HG03432 (cell line): ENCODE data around the gene RAD9B.
A peak's percentile ranks its signal among the peaks of the same experiment; 100 is the strongest.
"Not testable (repeated sequence)": the region's sequence is repeated elsewhere in the genome, so short reads cannot be mapped to it uniquely, and the experiment has no call there.

Source experiments
- ATAC-seq: cut with Tn5 transposase; IDR thresholded peaks from one replicate; pipeline ENCODE4 v1.9.1; 2021; ENCODE audit warnings: mild to moderate bottlenecking, moderate library complexity; ENCODE audit not compliant: unreplicated experiment

The RAD9B gene

DNA sequence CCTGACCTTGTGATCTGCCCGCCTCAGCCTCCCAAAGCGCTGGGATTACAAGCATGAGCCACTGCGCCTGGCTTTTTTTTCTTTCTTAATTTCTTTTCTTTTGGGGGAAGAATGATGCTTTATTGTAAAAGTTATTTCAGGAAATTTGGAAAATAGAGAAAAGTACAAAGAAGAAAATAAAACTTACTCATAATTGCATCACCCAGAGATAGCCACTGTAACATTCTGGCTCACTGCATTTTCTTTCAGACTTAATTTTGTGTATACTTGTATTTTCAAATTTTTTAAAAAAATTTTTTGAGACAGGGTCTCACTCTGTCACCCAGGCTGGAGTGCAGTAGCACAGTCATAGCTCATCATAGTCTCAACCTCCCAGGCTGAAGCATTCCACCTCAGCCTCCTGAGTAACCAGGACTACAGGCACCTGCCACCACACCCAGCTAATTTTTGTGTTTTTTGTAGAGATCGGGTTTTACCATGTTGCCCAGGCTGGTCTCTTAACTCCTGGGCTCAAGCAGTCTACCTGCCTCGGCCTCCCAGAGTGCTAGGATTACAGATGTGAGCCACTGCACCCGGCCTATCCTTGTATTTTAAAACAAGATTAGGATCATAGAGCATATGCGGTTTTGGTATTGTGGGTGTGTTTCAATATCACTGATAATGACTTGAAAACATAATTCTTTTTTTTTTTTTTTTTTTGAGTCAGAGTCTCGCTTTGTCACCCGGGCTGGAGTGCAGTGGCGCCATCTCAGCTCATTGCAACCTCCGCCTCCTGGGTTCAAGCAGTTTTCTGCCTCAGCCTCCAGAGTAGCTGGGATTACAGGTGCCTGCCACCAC is 19.0 kb downstream of the RAD9B start:
- not testable (repeated sequence) for ATAC-seq

DNA sequence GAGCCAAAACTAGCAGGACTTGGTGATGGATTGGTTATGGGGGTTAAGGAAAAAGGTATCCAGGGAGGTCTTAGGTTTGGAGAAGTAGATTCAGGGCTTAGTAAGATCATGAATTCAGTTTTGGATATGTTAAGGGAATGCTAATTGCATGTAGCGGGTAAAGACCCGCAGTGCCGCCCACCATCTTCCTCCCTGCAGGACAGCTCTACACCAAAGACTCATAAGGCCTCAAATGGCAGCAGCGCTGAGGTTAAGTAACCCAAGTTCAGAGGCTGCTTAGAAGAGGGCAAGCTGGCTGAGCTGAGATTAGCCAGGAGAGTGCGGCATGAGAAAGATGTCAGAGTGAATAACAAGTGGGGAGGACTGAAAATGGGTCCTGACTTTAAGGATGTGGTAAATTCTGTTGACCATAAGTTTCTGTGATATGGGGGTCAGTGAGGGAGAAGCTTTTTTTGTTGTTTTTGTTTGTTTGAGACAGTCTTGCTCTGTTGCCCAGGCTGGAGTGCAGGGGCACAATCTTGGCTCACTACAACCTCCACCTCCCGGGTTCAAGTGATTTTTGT is 26.2 kb downstream of the RAD9B start:
- ATAC-seq, result no peak

DNA sequence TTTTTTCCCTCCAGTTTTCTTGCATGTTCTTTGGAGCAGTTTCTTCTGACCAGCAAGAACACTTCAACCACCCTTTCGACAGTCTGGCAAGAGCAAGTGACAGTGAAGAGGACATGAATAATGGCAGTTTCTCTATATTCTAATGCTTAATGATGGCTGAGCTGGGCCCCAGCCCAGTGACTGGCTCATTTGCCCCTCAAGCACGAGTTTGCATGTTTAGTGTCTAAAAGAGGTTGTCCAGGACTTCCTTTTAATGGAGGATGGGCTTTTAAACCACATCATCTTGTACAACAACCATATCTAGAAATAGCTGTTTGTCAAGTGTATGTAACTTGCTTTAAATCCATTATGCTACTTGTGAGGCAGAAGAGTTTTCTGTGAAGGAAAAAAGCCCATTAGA is 28.4 kb downstream of the RAD9B start:
- ATAC-seq, result no peak

DNA sequence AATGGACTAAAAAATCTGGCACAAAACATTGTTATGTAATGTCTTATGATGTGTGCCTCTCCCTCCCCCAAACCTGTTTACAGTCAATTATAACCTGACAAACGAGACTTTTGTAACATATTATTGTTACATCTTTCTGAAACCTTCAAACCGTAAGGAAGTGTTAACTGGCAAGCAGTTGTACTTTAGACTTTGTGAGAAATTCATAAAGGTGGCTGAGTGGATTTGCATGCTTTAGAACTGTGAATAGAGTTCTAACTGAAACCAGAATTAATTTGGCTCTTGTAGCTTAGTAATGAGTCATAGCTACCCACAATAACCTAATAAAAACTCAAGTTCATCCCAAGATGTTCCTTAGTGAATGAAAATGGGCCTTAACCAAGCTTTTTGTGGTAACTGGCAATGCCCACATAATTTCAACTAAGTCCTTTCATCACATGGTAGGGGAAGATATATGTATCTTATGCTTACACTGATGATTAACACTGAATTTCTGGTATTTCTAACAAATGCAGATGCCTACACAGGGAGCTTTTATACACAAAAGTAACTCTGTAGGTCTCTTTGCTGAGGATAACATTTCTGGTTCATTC is 29.7 kb downstream of the RAD9B start:
- peak; percentile 86 for ATAC-seq

DNA sequence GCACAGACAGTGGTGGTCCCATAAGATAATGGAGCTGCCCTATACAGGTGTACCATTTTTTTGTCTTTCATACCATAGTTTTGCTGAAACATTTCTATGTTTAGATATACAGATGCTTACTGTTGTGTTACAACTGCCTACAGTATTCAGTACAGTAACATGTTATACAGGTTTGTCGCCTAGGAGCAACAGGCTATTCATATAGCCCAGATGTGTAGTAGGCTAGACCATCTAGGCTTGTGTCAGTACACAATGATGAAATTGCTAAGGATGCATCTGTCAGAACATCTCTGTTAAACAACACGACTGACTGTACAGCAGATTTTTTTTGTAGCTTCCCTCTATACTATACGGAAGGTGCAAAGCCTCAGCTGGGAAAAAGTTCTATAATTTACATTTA is 30.5 kb downstream of the RAD9B start:
- ATAC-seq, result no peak

DNA sequence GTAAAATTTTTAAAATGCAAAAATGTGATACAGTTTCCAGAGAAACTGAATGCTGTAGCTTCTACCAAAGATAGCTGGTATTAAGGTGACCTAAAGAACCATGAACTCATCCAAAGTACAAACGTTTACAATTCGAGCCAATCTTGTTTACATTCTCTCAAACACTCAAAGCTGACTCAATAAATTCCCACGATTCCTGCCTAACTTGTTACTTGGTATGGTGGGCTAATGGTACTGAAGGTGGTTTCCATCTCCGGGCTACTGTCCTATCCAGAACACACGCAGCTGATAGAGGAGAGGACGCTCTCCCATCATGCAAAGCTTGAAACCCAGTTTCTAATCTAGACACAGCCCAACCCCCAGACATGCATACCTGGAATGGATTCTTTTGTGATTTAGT is 31.5 kb downstream of the RAD9B start:
- ATAC-seq, result no peak

DNA sequence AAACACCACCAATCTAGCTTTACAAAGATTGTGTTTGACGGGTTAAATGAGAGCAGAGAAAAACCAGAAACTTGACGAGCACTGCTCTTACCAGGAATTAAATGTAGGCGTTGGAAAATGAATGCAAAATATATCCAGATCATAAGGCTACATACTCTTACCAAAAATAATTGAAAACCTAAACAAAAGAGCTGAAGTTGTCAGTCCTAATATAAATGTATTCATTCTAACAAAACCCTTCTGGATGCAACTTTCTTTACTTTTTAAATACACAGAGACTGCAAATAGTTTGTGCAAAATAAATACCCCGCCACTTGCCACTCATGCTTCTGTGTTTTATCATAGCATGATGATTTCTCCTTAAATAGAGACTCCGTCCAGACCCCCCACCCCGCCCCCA is 32.7 kb downstream of the RAD9B start:
- no peak for ATAC-seq

DNA sequence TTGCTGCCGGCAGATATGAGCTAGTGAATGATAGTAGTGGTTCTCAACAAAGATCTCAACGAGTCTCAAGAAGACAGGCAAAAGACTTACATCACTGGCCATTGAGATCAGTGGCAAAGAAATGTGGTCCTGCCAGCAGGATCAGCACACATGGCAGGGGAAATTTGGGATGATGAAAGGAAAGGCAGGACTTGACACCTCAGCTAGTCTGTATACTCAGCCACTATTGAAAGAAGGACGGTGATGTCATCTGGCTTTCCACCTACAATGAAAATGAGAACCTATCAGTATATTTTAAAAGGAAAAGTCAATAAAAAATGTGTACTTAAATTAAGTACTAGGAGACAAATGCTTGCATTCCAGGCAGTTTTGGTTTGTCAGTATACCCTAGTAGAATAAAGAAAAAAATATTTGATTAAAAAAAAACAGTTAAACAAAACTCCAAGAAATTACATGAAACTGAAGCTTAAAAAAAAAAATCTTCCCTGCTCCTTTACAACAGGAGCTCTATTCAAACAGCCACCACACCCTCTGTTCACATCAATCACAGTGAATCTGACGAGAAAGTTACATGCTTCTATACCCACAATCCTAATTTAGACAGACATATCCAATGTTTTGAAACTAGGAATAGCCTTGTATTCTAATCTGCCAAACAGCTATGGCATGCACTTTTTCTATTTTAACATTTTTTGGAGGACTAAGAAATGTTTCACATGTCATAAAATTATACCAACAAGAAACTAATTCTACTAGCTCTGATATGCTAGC is 34.9 kb downstream of the RAD9B start:
- ATAC-seq, result no peak

DNA sequence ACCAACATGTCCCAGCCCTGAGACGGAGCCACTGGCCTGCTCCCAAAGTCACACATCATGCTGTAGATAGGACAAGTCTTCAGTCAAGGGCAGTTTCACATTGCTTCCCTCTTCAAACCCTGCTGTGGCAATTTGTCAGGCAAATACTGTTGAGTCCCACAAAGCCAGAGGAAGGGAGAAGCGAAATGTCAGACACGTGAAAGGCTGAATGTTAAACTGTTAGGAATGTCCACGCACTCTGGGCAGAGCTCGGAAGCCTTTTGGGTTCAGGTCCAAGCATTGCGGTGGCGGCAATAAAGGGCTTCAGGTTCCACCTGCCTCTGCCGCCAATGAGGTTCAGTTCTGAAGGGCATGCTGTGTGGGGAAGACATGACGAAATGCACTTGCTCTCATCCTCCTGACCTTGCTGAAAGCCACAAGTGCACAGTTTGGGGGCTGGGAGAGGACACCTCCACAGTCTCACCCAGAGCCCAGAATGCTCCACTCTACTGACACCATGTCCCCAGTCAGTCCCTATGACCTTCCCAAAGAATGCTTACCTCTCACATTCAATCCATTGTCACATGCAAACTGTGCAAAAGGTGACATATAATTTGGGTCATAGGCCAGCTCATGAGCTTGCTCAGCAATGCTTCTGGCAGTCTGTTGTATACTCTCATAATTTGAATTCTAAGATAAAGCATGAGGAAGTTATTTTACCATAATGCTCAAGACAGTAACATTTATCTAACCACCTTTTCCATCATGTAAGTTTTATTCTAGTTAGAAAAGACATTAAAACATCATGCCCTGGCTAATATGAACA is 35.7 kb downstream of the RAD9B start:
- ATAC-seq, result no peak

DNA sequence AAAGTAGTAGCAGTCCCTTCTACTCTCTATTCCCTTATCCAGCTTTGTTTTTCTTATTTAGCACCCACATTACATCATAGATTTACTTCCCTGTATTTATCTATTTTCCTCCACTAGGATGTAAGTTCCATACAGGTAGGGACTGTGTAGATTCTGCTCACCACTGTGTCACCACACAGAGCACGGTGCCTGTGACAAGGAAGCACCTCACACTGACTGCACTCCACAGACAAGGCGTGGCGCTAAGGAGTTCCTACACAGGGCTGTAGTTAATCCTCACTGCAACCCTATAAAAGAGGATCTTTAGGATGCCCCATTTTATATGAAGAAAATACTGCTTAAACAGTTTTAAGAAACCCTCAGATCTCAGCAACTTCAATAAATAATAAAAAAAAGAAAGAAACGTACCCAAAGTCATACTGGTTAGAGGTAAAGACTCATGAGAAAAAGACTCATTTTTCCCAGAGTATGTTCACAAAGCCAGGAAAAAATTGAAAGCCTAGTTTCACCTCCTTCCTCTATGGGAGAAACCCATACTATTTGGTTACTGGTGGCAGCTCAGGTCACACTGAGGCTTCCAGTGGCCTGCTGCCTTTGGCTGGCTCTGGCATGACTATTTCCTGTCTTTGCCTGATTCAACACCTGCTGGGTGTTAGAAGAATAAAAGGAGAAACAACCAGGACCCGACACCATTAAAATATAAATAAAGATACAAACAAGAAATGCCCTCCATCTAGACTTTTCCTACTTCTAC is 36.9 kb downstream of the RAD9B start:
- ATAC-seq, result no peak

DNA sequence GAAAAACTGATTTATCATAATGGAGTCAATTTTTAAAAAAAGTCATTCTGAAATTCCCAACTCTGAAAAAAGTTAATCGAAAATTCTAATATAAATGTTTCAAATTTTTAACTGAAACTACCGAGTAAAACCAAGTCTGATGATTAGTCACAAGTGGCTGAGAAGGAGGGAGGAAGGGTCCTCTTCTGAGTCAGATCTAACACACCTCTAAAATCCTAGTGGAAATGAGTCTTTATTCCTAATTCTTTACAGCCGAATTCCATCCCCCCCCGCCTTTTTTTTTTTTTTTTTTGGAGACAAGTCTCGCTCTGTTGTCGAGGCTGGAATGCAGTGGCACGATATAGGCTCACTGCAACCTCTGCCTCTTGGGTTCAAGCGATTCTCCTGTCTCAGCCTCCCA is 37.9 kb downstream of the RAD9B start:
- ATAC-seq, result no peak

DNA sequence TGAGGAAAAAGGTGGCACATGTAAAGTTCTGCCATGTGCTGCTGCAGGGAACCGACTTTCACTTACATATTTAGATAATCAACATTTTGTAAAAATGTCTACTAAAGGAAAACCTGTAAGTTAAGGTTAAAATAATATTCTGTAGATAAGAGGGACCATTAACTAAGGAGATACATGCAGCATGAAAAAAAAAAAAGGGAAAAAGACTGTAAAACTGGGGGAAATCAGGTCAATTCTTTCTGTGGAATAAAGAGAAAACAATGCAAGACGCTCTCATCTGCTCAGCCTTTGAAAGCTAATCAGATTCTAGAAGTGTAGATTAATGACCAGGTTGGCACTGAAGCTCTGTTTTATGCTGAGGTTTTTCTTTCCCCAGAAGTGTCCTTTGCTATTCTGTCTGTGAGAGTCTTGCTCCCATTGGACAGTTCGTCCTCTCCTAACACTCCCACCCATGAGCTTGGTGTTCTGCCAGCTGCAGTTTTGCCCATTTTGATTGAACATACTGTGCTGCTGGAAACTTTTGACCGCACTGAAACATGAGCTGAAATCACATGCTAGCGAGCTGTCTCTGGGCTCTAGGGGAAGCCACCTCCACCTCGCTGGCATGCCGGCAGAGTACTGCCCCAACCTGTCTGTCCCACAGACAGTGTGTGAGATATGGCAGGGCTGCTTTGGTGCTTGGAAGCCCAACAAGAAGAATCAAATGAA is 41.3 kb downstream of the RAD9B start:
- no peak for ATAC-seq

DNA sequence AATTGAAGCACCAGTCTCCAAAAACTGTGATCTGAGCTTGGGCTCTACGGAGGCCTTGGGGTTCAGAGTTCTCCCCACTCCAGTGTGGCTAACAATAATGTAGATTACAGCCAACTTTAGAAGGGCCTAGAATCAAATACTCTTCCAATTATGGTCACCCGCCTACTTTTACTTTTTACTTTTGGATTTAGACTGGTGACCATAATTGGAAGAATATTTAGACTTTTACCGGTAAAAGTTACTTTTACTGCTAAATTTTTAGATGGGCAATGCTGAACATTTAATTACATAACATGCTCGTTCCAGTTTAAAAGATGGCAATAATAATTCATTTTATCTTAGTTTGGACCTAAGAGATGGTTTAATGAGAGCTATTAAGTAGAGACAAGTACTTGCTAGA is 41.8 kb downstream of the RAD9B start:
- no peak for ATAC-seq

DNA sequence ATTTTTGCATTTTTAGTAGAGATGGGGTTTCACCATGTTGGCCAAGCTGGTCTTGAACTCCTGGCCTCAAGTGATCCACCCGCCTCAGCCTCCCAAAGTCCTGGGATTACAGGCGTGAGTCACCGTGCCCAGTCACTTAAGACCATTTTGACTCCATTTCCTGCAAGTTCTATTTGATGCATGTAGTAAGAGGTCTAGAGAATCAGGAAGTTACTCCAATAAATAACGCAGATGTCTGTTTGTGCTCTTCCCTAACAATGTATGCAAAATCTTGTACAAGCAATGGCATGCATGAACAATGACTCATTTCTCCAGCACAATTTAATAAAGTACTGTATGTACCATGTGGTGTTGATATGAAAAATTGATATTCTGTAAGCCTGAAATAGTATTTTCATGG is 43.1 kb downstream of the RAD9B start:
- not testable (repeated sequence) for ATAC-seq

DNA sequence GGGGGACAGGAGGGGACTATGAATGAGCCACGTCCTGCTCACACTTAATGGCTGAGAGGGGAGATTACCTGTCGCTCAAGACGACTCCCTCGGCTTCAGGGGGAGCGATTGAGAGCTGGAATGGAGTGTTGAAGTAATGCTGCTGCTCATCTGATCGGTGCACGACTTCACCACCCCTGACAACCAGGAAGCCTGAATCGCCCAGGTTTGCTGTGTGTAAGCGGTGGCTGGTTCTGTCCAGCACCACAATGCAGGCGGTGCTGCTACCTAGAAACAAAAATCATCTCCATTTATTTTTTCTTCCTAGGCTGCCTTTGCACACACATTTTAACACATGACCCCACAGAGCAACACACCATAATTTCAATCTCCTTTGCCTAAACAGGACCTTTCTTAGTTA is 43.7 kb downstream of the RAD9B start:
- no peak for ATAC-seq

DNA sequence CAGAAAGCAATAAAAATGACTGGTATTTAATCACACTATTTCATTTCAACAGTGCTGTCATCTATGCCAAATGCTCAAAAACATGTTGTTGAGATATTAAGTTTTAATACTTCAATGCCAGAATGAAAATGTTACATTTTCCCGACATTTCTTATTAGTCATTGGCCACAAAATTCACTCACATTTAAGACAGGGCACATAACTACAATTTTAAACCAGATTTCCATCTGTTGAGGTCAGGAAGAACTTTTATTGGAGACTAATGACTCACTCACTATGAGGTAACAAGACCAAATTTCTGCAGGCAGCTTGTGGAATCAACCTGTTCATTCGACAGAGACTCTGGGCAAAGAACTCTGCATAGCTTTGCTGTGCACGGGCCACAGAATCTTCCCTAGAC is 44.2 kb downstream of the RAD9B start:
- ATAC-seq, result no peak

DNA sequence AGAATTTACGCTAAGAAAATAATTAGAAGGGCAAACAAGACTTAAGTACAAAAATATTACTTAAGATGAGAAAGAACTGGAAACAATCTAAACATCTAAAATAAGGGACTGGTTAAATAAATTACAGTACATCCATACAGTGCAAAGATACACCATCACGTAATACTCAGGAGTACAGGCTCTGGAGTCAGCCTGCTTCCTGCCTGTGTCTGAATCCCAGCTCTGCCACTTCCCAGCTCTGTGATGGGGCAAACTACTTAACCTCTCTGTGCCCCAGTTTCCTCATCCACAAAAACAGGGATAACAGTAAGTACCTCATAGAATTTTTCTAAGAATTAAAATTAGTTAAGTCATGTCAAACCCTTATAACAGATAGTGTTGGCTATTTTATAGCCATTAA is 45.0 kb downstream of the RAD9B start:
- no peak for ATAC-seq

DNA sequence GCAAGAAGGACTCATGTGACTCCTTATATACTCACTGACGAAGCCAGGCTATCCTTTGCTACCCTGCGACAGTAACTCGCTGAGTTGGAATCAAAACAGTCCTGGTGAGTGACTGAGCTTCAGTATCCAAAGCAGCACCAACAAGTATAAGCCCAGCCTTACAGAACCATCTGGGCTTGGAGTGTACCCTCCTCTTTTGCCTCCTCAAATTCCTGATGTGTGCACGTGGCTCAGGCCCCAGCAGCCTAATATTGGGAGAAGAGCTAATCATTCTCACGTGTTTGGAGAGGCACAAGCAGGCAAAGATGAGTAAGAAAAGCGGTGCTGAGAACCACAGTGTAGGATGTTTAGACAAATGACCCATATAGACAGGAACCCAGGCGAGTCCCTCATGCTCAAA is 46.5 kb downstream of the RAD9B start:
- ATAC-seq, result no peak

DNA sequence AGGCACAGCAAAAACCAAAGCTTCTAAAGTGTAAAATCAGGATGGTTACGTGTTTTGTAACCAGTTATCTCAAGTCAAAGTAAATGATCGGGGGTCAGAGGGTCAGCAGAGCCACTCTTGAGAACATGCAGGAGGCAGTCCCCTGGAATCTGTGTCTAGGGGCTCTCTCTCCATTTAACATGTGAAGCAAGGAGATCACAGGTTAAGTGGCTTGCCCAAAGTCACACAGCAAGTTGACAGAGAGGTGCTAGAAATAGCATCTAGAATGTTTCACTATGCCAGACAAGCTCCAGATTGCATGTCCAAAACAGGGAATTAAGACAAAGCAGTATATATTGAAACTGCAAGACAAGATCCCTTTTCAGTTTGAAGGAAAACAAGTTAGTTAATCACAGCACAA is 47.6 kb downstream of the RAD9B start:
- ATAC-seq, result no peak

DNA sequence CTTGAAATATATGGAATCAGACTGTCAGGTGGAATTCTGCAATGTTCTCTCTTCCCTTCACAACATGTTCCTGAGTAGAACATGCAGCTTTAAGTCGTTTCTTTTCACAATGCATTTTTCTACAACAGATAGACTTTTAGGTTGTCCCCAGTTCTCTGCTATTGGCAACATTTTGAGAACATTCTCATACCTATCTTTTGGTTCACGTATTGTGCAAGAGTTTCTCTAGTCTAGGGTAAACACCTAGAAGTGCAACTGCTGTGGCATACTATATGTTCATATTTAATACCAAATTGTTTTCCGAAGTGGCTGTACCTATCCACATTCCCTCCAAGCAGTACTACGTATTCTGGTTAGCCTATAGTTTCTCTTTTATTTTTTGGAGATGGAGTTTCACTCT is 48.9 kb downstream of the RAD9B start:
- ATAC-seq, result no peak
